Stomach (tissue), 9 donors: Measurements from ENCODE around the gene RPS6KB2. TPM values are rescaled to one million over a fixed set of nuclear protein-coding genes. Genes with fewer than 3 reads are reported as not detected.
"Not testable (repeated sequence)": the region's sequence is repeated elsewhere in the genome, so short reads cannot be mapped to it uniquely, and the experiment has no call there.

ENCODE experiments used
- DNase-seq, 2 donors: peaks; one replicate each; pipeline versions ENCODE4 v3.0.0 to v3.0.0-alpha.2; 2013 to 2019
- H3K27ac ChIP-seq, 5 donors: fragments of 200-600 bp in 4 of 5; sonication (generic) in 4 of 5; one replicate each; pipeline ENCODE4 v1.5.1; 2013 to 2019; ENCODE audit warnings: mild to moderate bottlenecking in 1 of 5, moderate library complexity in 1 of 5
- H3K27me3 ChIP-seq, 3 donors: fragments of 200-600 bp; sonication (generic); one replicate each; pipeline ENCODE4 v1.5.1; 2017 to 2019; ENCODE audit warnings: mixed run types in 1 of 3
- H3K36me3 ChIP-seq, 4 donors: fragments of 200-600 bp; sonication (generic); 1 replicate in 3 of 4; 2 replicates in 1 of 4; pipeline ENCODE4 v1.5.1; 2016 to 2019
- H3K4me1 ChIP-seq, 4 donors: fragments of 200-600 bp; sonication (generic); one replicate each; pipeline ENCODE4 v1.5.1; 2016 to 2019
- H3K4me3 ChIP-seq, 4 donors: fragments of 200-600 bp; sonication (generic) in 3 of 4; one replicate each; pipeline ENCODE4 v1.5.1; 2016 to 2019; ENCODE audit warnings: mild to moderate bottlenecking in 1 of 4
- H3K9me3 ChIP-seq, 4 donors: fragments of 200-600 bp; sonication (generic); one replicate each; pipeline ENCODE4 v1.5.1; 2016 to 2019
- CTCF ChIP-seq, 7 experiments: fragments of 450-650 bp in 4 of 7; fragments of 200-600 bp in 3 of 7; sonication (generic) in 3 of 7; IDR thresholded peaks; one replicate each; pipeline ENCODE4 v1.5.1; 2016 to 2019; ENCODE audit warnings: antibody characterized with exemption in 7 of 7, control low read depth in 2 of 7, mild to moderate bottlenecking in 1 of 7
- EP300 ChIP-seq: sonication (generic); formaldehyde crosslinking; IDR thresholded peaks from one replicate; pipeline ENCODE4 v1.6.1; 2017; ENCODE audit warnings: antibody characterized with exemption
- POLR2A ChIP-seq, 4 donors: fragments of 450-650 bp; IDR thresholded peaks; one replicate each; pipeline ENCODE4 v1.6.1; 2016; ENCODE audit warnings: antibody characterized with exemption in 4 of 4, control low read depth in 2 of 4, mild to moderate bottlenecking in 1 of 4, moderate library complexity in 1 of 4
- POLR2AphosphoS5 ChIP-seq, 3 donors: sonication (generic); formaldehyde crosslinking; IDR thresholded peaks; one replicate each; pipeline ENCODE4 v1.6.1; 2016; ENCODE audit warnings: antibody characterized with exemption in 3 of 3
- WGBS, 5 donors: extraction: QIAGEN DNeasy Blood & Tissue Kit in 3 of 5; methylation state at CpG; one replicate each; pipeline versions ENCODE4 v1.1.5 to v1.1.7; 2013 to 2018; 5-methylcytosine and 5-hydroxymethylcytosine counted together
- intact Hi-C: fragments of 100-400 bp; cut with DNase I; formaldehyde crosslinking; loops from one replicate; pipeline ENCODE4 v1.15.1; 2023; ENCODE audit warnings: low total_unique reads
- polyA plus RNA-seq, 3 donors: library from polyadenylated mRNA; stranded (reverse); fragments of 200-250 nt; gene quantifications; one replicate each; pipeline ENCODE4 v1.2.3, GENCODE V29; 2013
- total RNA-seq, 5 donors: library from RNA; depleted of rRNA; stranded (reverse); fragments of >200 nt; gene quantifications; one replicate each; pipeline versions ENCODE4 v1.1.0 to v1.2.3, GENCODE V29; 2014 to 2016
- donor health status: healthy with polysubstance abuse.
- donor health status: Bipolar disorder and iron deficiency.
- donor health status: healthy.

Gene RPS6KB2
- total and polyA plus RNA-seq, 8 donors = 29.7 to 434 (median 71.5) TPM

- intact Hi-C loops = no loop called here
- peaks cover 31 to 62% (median 56%) of the 10 kb centered on the region in 4 donors for H3K4me1 ChIP-seq
- TF ChIP-seq POLR2AphosphoS5 (IDR thresholded peaks at IDR 0.05) (peak; percentile 7 to 81 (median 76)), POLR2A (IDR thresholded peaks at IDR 0.05) (peak in 1 of 4 donors; percentile 0), CTCF (IDR thresholded peaks at IDR 0.05) (peak in 3 of 7 experiments; percentile 40 to 86 (median 49)), EP300 (no peak)
- 0 to 1% (median 1%) methylated on average over 16 to 73 of the region's 73 CpGs for WGBS, 5 donors
- H3K36me3 ChIP-seq = peaks cover 28 to 40% (median 35%) of the 10 kb centered on the region in 4 donors
- no peaks in the 10 kb centered on the region for H3K9me3 ChIP-seq
- H3K27me3 ChIP-seq = peaks cover 0 to 27% (median 0%) of the 10 kb centered on the region in 3 donors
- peak within 1 kb of the TSS; percentile 77 to 98 (median 88) for H3K4me3 ChIP-seq
- peak; percentile 93 to 97 for DNase-seq
- peak within 1 kb of the TSS; percentile 92 to 98 (median 96) for H3K27ac ChIP-seq
These were observed 26.7 kb upstream of the RPS6KB2 start, which contains the start of gene PPP1CA for GRCh38 chr11:67401495-67402191. PPP1CA (minus strand) TSS chr11:67401858; CDS start chr11:67401782, 76 bp downstream.

- Histone ChIP-seq H3K27me3 (peaks cover 0 to 34% (median 0%) of the 10 kb centered on the region in 3 donors), H3K27ac (peak overlapping the region; percentile 57 to 98 (median 95)), H3K36me3 (peaks cover 23 to 34% (median 28%) of the 10 kb centered on the region in 4 donors), H3K4me3 (peak overlapping the region; percentile 77 to 98 (median 88)), H3K4me1 (peaks cover 31 to 59% (median 52%) of the 10 kb centered on the region in 4 donors)
- H3K9me3 ChIP-seq, intact Hi-C loops, DNase-seq: not testable (repeated sequence)
- WGBS, 5 donors = 52 to 58% (median 54%) methylated on average over 19 of the region's 19 CpGs
These were observed 26.0 kb upstream of the RPS6KB2 start for GRCh38 chr11:67402192-67402839.

- Histone ChIP-seq H3K27me3 (peaks cover 0 to 41% (median 0%) of the 10 kb centered on the region in 3 donors), H3K4me3 (peak overlapping the region in 1 of 4 donors; percentile 43), H3K36me3 (peaks cover 15 to 26% (median 21%) of the 10 kb centered on the region in 4 donors), H3K27ac (peak overlapping the region in 4 of 5 donors; percentile 49 to 98 (median 68)), H3K4me1 (peaks cover 31 to 58% (median 45%) of the 10 kb centered on the region in 4 donors)
- H3K9me3 ChIP-seq, DNase-seq, intact Hi-C loops: not testable (repeated sequence)
- 93 to 97% (median 96%) methylated on average over 9 of the region's 9 CpGs for WGBS, 5 donors
These were observed 25.2 kb upstream of the RPS6KB2 start for GRCh38 chr11:67403085-67403484.

GRCh38 chr11:67404515-67405195, 23.6 kb upstream of the RPS6KB2 start:
- peaks cover 0 to 57% (median 0%) of the 10 kb centered on the region in 3 donors for H3K27me3 ChIP-seq
- peak overlapping the region in 4 of 5 donors; percentile 49 to 98 (median 68) for H3K27ac ChIP-seq
- no peaks in the 10 kb centered on the region for H3K9me3 ChIP-seq
- no peak for DNase-seq
- H3K4me1 ChIP-seq = peaks cover 22 to 58% (median 36%) of the 10 kb centered on the region in 4 donors
- intact Hi-C loops = no loop called here
- peak overlapping the region; percentile 24 to 43 (median 42) for H3K4me3 ChIP-seq
- peaks cover 0 to 10% (median 5%) of the 10 kb centered on the region in 4 donors for H3K36me3 ChIP-seq
- 55 to 74% (median 62%) methylated on average over 12 to 13 of the region's 13 CpGs for WGBS, 5 donors
- no peak for TF ChIP-seq EP300
- no peak for TF ChIP-seq CTCF (IDR thresholded peaks at IDR 0.05)
- no peak for TF ChIP-seq POLR2AphosphoS5 (IDR thresholded peaks at IDR 0.05)
- TF ChIP-seq POLR2A (IDR thresholded peaks at IDR 0.05) = no peak

GRCh38 chr11:67405196-67405567, 23.1 kb upstream of the RPS6KB2 start:
- Histone ChIP-seq H3K27ac (peak overlapping the region in 2 of 5 donors; percentile 79 to 98), H3K4me1 (peaks cover 17 to 58% (median 36%) of the 10 kb centered on the region in 4 donors), H3K27me3 (peaks cover 0 to 62% (median 0%) of the 10 kb centered on the region in 3 donors), H3K36me3 (peaks cover 0 to 5% (median under 1%) of the 10 kb centered on the region in 4 donors), H3K9me3 (no peaks in the 10 kb centered on the region), H3K4me3 (peak overlapping the region in 3 of 4 donors; percentile 42 to 43 (median 42))
- intact Hi-C loops = no loop called here
- DNase-seq = no peak
- WGBS, 5 donors = 74 to 91% (median 85%) methylated on average over 4 to 6 of the region's 6 CpGs
- TF ChIP-seq EP300 (no peak), POLR2A (IDR thresholded peaks at IDR 0.05) (no peak)
